Right lobe of liver (tissue), 6 donors: ENCODE results near the gene LZTS3. TPM values are rescaled to one million over a fixed set of nuclear protein-coding genes. Genes with fewer than 3 reads are reported as not detected.

Experiments
- ATAC-seq, 4 donors: fragments of 200-7000 bp; cut with Tn5 transposase; one replicate each; pipeline ENCODE4 v1.9.1; 2020; ENCODE audit warnings: mild to moderate bottlenecking in 4 of 4, moderate library complexity in 4 of 4
- DNase-seq, 3 donors: peaks; one replicate each; pipeline ENCODE4 v3.0.0-alpha.2; 2020
- H3K27ac ChIP-seq, 3 donors: fragments of 200-600 bp; one replicate each; pipeline ENCODE4 v1.8.0; 2022
- H3K27me3 ChIP-seq, 2 donors: fragments of 200-600 bp; one replicate each; pipeline ENCODE4 v1.8.0; 2022
- H3K36me3 ChIP-seq, 4 donors: fragments of 200-600 bp; sonication (generic) in 1 of 4; one replicate each; pipeline versions ENCODE4 v1.5.1 to v1.8.0; 2017 to 2022; ENCODE audit warnings: control low read depth in 1 of 4
- H3K4me1 ChIP-seq, 4 donors: fragments of 200-600 bp; sonication (generic) in 1 of 4; one replicate each; pipeline versions ENCODE4 v1.5.1 to v1.8.0; 2017 to 2022; ENCODE audit warnings: control low read depth in 1 of 4
- H3K4me3 ChIP-seq, 3 donors: fragments of 200-600 bp; one replicate each; pipeline ENCODE4 v1.8.0; 2022
- H3K9me3 ChIP-seq, 4 donors: fragments of 200-600 bp; sonication (generic) in 1 of 4; one replicate each; pipeline versions ENCODE4 v1.5.1 to v1.8.0; 2017 to 2022; ENCODE audit warnings: control low read depth in 1 of 4
- POLR2A ChIP-seq: fragments of 450-650 bp; IDR thresholded peaks from one replicate; pipeline ENCODE4 v1.6.1; 2017; ENCODE audit warnings: antibody characterized with exemption, mild to moderate bottlenecking
- WGBS: methylation state at CpG from one replicate; pipeline ENCODE4 v1.1.6; 2018; ENCODE audit warnings: low coverage, low lambda C conversion rate; ENCODE audit not compliant: insufficient coverage; ENCODE audit errors: missing lambda C conversion rate; 5-methylcytosine and 5-hydroxymethylcytosine counted together
- intact Hi-C, 2 donors: fragments of 100-400 bp; cut with DNase I; formaldehyde crosslinking; loops; one replicate each; pipeline versions ENCODE4 v1.11.2 to v1.14.1; 2022
- total RNA-seq, 6 experiments: library from RNA; depleted of rRNA in 2 of 6; stranded (reverse); fragments of >200 nt in 2 of 6; fragmentation: NEBNext Ultra II Directional in 3 of 6; extraction: Animal tissue kit (Norgen Biotek cat#: 25700) in 3 of 6; gene quantifications; one replicate each; pipeline versions ENCODE4 v1.1.0 to v1.2.4, GENCODE V29; 2016 to 2023
- TF ChIP-seq, protein P1 (sequence below), 4 donors: fragments of 200-600 bp in 3 of 4; fragments of 450-650 bp in 1 of 4; IDR thresholded peaks; one replicate each; pipeline versions ENCODE4 v1.5.1 to v1.8.0; 2016 to 2022; ENCODE audit warnings: antibody characterized with exemption in 4 of 4, mild to moderate bottlenecking in 2 of 4
- donor health status: DM: no; HTN: yes; CAD: no.
- donor health status: DM: no; HTN: no; CAD: no.
- donor health status: DM: no; HTN: no; CAD: no.
- donor health status: DM: no; HTN: yes; CAD: no.
- donor health status: DM: no; HTN: yes; CAD: no.

LZTS3 gene
- total RNA-seq, 6 experiments from 2014 or later: 3.9 to 6.1 (median 4.9) TPM

DNA sequence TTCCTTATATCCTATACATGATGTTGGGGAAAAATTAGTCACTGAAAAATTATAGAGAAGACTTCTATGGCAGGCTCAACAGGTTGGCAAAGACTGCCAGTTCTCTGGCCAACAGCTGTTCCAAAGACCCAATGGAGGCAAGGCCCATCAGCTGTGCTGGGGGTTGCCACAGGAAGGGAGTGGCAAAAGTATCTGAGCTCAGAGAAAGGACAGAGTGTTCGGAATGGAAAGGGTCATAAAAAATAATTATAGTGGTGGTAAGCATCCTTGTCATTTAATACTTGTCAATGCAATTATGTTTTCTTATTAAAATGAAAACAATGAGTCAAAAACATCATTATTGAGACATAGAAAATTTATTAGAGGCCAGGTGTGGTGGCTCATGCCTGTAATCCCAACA is 49.8 kb downstream of the LZTS3 start:
- no peak overlapping the region for H3K4me3 ChIP-seq
- no peaks in the 10 kb centered on the region for H3K4me1 ChIP-seq
- H3K27me3 ChIP-seq: no peaks in the 10 kb centered on the region
- intact Hi-C loops: no loop called here
- H3K27ac ChIP-seq: no peak overlapping the region
- WGBS: 92% methylated on average over 1 of the region's 1 CpG
- TF ChIP-seq POLR2A: no peak
- TF ChIP-seq, protein P1, sequence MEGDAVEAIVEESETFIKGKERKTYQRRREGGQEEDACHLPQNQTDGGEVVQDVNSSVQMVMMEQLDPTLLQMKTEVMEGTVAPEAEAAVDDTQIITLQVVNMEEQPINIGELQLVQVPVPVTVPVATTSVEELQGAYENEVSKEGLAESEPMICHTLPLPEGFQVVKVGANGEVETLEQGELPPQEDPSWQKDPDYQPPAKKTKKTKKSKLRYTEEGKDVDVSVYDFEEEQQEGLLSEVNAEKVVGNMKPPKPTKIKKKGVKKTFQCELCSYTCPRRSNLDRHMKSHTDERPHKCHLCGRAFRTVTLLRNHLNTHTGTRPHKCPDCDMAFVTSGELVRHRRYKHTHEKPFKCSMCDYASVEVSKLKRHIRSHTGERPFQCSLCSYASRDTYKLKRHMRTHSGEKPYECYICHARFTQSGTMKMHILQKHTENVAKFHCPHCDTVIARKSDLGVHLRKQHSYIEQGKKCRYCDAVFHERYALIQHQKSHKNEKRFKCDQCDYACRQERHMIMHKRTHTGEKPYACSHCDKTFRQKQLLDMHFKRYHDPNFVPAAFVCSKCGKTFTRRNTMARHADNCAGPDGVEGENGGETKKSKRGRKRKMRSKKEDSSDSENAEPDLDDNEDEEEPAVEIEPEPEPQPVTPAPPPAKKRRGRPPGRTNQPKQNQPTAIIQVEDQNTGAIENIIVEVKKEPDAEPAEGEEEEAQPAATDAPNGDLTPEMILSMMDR (IDR thresholded peaks at IDR 0.05): no peak
- peaks cover 0 to 7% (median 0%) of the 10 kb centered on the region in 4 donors for H3K36me3 ChIP-seq
- no peak for DNase-seq
- ATAC-seq: no peak
- H3K9me3 ChIP-seq: no peaks in the 10 kb centered on the region

DNA sequence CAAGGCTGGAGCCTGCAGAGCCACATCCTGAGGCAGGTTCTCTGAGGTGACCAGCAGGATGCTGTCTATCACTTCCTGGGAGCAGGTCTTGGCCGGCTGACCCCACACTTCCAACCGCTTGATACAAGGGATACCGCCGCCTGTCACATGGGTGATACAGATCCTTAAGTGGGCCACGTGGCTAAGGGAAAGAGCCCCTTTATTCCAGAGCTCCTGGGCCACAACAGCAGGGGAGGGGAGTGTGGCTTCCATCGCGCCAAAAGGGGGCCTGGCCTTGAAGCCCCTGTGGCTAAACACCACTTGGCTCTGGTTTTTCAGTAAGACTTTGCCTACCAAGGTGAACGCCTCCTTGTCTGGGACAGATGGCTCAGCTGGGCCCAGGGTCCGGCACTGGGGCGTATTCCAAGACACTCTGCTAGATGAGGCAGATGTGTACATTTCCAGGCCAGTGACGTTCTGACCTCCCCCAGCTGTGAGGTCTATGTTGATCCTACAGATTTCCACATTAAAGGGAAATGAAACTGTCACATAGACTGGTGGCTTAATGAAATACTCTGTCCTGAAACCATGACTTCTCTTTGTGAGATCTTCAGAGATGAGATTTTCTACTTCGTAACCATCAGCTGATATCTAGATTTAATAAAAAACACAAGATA is 51.3 kb downstream of the LZTS3 start:
- Histone ChIP-seq H3K4me3 (no peak overlapping the region), H3K27ac (no peak overlapping the region), H3K27me3 (no peaks in the 10 kb centered on the region), H3K36me3 (peaks cover 0 to 7% (median 0%) of the 10 kb centered on the region in 4 donors), H3K4me1 (peaks cover 0 to 9% (median 0%) of the 10 kb centered on the region in 4 donors), H3K9me3 (no peaks in the 10 kb centered on the region)
- intact Hi-C loops: no loop called here
- TF ChIP-seq POLR2A: no peak
- TF ChIP-seq, protein P1 (IDR thresholded peaks at IDR 0.05): no peak
- DNase-seq (no peak), ATAC-seq (no peak)
- 100% methylated on average over 2 of the region's 12 CpGs for WGBS

DNA sequence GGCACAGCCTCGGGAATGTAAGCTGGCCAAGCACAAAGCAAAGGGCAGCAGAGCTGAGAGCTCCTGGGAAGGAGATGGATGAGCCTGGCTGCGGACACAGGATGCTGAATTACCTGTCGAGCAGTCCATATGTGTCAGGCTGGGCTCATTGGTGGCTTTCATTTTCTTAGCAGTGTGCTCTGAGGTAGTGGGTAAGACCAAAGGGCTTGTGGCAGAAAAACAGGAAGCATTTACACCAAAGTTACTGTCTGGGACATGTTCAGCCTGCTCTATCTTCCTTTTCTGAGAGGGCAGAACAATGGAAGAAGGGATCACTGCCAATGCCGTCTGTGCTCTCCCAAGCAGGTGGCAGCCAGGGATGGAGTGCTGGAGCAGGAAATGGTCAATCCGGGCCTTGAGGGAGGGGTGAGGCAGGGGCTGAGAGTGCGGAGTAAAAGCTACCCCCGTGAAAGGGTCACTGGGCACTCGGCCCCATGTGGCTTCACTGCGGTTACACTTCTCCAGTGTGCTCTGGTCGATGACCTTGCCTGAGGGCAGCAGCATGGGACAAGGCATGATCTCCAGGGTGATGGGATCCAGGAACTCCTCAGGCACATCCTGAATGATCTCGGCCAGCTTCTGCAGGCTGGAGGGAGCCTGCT is 52.0 kb downstream of the LZTS3 start:
- 68% methylated on average over 6 of the region's 11 CpGs for WGBS
- no peak overlapping the region for H3K4me3 ChIP-seq

DNA sequence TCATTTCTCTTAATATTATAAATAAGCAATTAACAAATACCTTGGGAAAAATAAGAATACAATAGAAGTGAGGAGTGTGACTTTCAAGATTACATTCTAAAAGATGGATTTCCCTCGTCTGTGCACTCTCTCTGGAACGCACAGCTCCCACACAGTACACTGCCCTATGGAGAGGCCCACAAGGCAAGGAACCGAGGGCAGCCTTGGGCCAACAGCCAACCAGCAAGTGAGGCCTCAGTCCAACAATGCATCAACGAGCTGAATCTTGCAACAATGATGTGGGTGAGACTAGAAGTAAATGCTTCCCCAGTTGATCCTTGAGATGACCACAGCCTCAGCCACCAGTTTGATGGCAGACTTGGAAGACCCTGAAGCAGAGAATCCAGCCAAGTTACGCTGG is 54.3 kb downstream of the LZTS3 start:
- intact Hi-C loops: loop anchor here in 1 of 2 donors (10.0 kb wide), 1 partner anchor 74 kb away; the partner anchor contains the start of genes GNRH2 and MRPS26
- no peak for TF ChIP-seq POLR2A
- TF ChIP-seq, protein P1 (IDR thresholded peaks at IDR 0.05): no peak
- no peak overlapping the region for H3K27ac ChIP-seq
- H3K4me1 ChIP-seq: peaks cover 0 to 13% (median 2%) of the 10 kb centered on the region in 4 donors
- no peaks in the 10 kb centered on the region for H3K9me3 ChIP-seq
- no peaks in the 10 kb centered on the region for H3K27me3 ChIP-seq
- 88% methylated on average over 3 of the region's 5 CpGs for WGBS
- DNase-seq (no peak), ATAC-seq (no peak)
- no peak overlapping the region for H3K4me3 ChIP-seq
- peaks cover 0 to 7% (median 0%) of the 10 kb centered on the region in 4 donors for H3K36me3 ChIP-seq

More for the DNA sequence above, 52.0 kb downstream of the LZTS3 start:
- Histone ChIP-seq H3K9me3 (no peaks in the 10 kb centered on the region), H3K36me3 (peaks cover 0 to 7% (median 0%) of the 10 kb centered on the region in 4 donors), H3K27me3 (no peaks in the 10 kb centered on the region), H3K4me1 (peaks cover 0 to 9% (median 0%) of the 10 kb centered on the region in 4 donors), H3K27ac (no peak overlapping the region)
- intact Hi-C loops: no loop called here
- DNase-seq (no peak), ATAC-seq (peak in 3 of 4 donors; percentile 10 to 22 (median 16))
- no peak for TF ChIP-seq POLR2A
- TF ChIP-seq, protein P1 (IDR thresholded peaks at IDR 0.05): no peak
